NCI-H1436 (cell line): Measurements from ENCODE around the gene SND1.
"Not testable (repeated sequence)": the region's sequence is repeated elsewhere in the genome, so short reads cannot be mapped to it uniquely, and the experiment has no call there.

ENCODE experiments used
- DNase-seq: peaks from one replicate; lab custom pipeline; 2025; lab: John Stamatoyannopoulos, UW

Gene SND1

GRCh38 chr7:127652333-127653248 lies 597 bp downstream of the SND1 start:
- DNase-seq, result no peak

DNA sequence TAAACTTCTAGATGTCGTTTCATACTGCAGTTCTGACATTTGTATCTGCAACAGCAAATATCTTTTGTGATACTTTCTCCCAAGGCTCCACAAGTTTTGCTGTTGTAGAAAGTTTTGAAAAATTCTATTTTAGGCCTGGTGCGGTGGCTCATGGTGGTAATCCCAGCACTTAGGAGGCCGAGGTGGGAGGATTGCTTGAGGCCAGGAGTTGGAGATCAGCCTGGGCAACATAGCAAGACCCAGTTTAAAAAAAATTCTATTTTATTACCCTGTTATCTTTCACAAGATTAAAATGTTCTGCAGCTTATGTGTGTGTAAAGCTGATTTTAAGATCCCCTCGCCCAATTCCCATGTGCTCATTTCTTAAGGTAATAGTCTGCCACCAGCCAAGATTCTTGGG lies 1.4 kb downstream of the SND1 start:
- no peak for DNase-seq

DNA sequence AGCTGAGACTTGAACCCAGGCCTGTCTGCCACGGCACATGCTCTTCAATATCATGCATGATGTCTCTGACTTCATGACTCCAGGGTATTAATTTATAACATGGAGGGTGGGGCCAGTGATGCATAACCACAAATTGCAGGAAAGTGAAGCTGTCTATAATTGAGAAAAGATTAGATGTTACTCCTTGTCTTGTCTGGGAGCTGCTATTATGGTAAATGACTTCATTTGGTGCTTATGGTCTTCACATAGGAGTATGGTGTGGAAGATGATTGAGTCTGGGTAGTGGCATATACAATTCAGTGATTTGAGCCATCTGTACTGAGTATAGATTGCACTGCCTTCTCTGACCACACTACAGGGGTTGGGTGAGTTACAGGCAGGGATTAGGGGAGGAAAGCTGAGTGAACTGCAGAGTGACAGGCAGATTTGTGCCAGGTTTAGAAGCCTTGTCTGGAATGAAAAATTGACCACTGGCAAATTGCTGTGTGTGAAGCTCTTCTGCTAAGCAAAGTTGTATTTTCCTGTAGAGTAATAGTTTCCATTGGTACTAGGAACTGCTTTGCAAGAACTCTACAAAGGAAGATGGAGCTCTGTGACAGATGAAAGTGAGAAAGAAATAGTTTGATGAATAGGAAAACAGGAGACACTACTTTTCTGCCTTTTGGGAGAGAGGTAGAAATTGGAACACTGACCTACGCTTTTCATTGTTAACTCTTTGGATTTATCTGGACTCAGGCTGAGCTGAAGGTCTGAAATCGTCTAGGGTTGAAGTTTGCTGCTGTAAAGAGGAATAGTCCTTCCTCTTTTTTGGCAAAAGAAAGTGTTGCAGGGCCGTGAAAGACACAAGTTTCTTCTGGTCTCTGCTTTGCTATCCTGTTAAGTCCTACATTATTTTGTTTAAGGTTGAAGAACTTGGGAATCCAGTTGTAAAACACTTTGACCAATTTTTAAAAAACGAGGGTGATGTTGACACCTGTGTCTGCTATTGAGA lies 2.7 kb downstream of the SND1 start:
- no peak for DNase-seq

GRCh38 chr7:127655720-127656119 lies 3.7 kb downstream of the SND1 start:
- no peak for DNase-seq

DNA sequence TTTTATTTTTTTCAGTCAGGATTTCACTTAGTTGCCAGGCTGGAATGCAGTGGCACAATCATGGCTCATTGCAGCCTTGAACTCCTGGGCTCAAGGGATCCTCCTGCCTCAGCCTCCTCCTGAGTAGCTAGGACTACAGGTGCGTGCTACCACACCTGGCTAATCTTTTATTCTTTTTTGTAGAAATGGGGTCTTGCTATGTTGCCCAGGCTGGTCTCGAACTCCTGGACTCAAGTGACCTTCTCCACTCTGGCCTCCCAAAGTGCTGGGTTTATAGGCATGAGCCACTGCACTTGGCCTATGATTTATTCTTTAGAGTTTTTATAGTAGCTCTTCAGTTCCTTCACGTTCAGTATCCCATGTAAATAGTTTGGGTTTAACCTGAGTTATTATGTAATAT lies 5.5 kb downstream of the SND1 start:
- DNase-seq, result no peak

DNA sequence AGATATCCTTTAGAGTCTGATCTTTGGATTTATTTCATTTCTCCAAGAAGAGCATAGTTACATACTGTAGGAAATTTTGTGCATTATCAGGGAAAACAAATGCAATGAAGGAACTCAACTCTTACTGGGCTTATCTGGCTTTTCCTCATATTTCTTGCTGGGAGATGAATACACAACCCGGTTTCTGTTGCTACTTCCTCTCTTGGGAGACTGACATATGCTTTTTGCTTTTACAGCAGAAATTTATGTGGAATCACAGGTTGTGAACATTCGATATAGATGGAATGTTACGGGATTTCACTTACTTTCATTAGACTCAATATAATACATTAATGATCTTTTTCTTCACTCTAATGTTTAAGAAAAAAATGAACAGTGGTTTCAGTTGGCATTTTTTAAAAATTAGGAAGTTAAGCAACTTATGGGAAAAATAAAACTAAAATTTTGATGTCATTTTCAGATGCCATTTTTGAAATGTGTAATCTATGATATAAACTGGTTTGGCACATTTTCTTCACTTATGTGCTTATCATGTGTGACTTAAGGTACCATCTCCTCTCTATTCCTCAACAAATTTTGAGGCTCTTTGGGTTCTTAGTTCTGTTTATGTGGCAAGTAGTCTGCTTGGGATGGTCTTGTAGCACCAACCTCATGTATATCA lies 7.1 kb downstream of the SND1 start:
- DNase-seq, result no peak

GRCh38 chr7:127665922-127666321 lies 13.9 kb downstream of the SND1 start:
- no peak for DNase-seq

GRCh38 chr7:127666602-127667001 lies 14.6 kb downstream of the SND1 start:
- DNase-seq, result no peak

DNA sequence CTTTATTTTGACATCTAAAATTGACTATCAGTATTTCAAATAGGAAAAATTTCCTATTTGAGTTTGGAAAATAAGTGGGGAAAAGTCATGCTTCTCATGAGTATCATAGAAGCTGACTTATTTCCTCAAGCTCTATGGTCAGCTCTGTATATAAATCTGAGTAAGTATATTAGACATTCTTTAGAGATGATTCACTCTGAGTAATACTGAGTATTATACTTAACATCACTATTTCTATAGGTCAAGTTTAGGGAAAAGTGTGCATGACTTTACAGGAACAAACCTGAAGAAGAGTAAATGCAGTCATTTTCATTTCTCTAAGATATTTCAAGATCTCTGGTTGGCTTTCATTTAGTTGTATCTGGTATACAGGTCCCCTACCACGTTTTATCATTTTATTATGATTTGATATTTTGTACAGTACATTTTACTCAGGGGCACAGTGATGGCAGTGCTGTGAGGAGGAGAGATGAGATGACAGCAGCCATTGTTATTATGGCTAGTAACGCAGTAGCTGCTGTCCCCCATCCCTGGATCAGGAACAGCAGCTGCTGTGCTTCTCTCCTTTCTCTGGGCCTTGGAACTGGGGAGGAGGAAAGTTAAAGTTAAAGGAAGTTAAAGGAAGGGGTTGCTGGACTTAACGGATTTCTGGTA lies 15.2 kb downstream of the SND1 start:
- DNase-seq, result no peak

DNA sequence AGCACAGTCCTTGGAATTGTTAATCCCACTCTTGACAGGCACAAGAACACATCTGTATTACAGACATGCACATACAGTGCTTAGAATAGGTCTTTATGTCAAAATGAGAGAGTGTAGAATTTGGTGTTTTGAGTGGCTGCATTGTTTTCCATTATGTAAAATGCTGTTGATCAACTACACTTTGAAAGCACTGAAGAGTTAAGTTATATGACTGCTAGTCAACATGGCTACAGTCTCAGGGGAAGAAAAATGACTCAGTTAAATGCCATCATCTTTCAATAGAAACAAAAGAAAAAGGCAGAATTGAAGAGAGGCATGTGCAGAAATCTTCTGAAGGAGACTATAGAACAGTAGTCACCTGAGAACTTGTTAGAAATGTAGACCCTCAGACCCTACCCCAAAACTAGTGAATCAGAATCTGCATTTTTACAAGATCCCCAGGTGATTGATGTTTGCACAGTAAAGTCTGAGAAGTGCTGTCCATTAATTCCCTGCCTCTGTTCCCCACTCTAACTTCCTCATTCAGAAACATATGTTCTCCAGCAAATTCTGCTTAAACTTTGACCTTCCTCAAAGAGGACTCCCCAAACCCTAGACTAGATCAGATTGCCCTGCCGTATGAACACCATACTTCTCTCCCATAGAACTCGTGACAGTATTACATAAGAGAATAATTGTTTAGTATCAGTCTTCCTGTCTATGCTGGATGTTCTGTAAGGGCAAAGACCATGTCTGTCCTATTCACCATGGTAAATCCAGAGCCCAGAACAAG lies 16.0 kb downstream of the SND1 start:
- no peak for DNase-seq

DNA sequence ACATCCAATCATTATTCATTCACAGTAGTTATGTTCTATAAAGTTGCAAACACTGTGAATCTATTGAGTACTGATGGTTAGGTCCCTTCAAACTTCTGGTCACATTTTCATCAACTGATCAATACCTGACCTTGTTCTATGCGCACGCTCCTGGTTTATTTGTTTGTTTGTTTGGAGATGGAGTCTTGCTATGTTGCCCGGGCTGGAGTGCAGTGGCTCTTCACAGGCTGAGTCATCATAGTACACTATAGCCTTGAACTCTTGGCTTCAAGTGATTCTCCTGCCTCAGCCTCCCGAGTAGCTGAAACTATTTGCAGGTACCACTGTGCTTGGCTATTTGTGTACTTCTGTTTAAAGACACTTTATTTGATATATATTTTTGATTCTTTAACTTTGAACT lies 19.3 kb downstream of the SND1 start:
- DNase-seq, result no peak

DNA sequence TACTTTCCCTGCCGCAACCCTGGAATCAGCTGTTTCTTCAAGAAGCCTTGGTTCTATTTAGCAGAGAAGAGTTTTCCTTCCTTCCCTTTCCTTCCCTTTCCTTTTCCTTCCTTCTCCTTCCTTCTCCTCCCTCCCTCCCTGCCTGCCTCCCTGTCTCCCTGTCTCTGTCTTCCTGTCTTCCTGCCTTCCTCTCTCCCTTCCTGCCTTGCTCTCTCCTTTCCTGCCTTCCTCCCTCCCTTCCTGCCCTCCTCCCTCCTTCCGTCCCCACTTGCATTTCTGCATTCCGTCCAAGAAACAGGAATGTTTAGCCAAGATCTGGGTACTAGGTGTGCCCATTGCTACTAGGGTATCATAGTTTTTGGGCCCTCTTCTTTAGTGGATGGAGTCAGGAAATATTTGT lies 21.9 kb downstream of the SND1 start:
- no peak for DNase-seq

DNA sequence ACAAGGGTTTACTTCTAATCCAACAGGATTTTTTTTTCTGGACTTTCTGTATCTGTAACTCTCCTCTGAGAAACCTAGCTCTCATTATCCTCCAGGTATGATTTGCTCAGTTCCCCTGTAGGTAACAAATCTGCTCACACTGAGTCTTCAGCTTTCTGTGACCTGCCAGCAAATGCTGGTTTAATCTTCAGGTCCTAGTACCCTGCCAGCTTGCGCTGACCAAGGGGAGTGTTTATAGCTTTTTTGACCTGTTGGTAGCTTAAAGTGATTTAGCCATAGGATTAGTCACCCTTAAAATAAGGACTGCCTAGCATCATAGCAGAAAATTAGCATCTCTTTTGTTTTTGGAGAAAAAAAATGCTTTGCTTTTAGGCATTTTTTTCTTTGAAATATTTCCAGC lies 22.4 kb downstream of the SND1 start:
- no peak for DNase-seq

GRCh38 chr7:127674923-127675322 lies 22.9 kb downstream of the SND1 start:
- not testable (repeated sequence) for DNase-seq

- DNase-seq, result no peak
These were observed 23.7 kb downstream of the SND1 start for GRCh38 chr7:127675721-127676120.

DNA sequence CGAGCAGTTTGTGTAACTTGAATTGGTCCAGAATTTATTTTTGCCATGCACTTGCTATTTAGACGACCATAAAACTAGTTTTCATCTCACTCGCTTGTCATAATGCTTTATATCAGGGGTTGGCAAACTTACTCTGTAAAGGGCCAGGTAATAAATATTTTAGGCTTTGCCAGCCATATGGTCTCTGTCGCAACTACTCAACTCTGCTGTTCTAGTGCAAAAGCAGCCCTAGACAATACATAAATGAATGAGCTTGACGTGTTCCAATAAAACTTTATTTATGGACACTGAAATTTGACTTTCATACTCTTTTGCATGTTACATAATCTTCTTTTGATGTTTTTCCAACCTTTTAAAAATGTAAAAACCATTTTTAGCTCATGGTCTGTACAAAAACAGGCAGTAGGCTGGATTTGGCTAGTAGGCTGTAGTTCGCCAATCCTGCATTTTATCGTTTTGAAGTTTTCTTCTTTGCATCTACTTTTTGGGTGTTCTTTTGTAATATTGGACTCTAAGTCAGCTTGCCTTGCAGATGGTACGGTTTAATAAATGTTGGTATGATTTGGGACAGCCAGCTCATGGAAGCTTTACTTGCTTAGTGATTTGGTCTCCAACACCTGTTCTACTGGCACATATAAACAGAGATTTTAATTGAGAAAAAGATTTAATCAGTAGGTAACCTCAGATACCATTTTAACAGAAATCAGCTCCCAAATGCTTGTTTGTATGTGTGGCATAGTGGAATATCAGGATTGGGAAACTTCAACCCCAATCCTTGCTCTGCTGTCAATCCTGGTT lies 25.6 kb downstream of the SND1 start:
- no peak for DNase-seq

GRCh38 chr7:127678337-127678736 lies 26.3 kb downstream of the SND1 start:
- DNase-seq, result no peak

DNA sequence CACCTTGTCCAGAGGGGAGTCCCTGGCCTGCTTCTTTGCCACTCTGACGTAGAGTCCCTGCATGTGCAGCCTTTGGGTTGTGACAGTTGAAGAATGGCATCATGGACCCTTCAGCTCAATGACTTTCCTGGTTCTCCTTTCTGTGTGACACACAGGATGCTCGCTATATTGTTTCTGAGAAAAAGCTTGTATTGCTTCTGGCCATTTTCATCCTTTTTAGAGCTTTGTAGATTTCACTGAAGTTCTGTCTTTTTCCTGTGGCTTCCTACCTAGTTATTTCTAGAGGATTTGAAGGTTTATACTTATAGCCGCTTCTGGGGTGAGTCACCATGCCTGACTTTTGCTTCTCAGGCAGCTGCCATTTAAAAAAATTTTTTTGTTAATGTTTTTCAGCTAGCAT lies 27.0 kb downstream of the SND1 start:
- no peak for DNase-seq

GRCh38 chr7:127680983-127681382 lies 29.0 kb downstream of the SND1 start:
- DNase-seq, result no peak

GRCh38 chr7:127682140-127682539 lies 30.1 kb downstream of the SND1 start:
- DNase-seq, result peak; percentile 4
